ENCODE data around the gene RTL10.
A peak's percentile ranks its signal among the peaks of the same experiment; 100 is the strongest.
"Not testable (repeated sequence)": the region's sequence is repeated elsewhere in the genome, so short reads cannot be mapped to it uniquely, and the experiment has no call there.

RTL10 gene

DNA sequence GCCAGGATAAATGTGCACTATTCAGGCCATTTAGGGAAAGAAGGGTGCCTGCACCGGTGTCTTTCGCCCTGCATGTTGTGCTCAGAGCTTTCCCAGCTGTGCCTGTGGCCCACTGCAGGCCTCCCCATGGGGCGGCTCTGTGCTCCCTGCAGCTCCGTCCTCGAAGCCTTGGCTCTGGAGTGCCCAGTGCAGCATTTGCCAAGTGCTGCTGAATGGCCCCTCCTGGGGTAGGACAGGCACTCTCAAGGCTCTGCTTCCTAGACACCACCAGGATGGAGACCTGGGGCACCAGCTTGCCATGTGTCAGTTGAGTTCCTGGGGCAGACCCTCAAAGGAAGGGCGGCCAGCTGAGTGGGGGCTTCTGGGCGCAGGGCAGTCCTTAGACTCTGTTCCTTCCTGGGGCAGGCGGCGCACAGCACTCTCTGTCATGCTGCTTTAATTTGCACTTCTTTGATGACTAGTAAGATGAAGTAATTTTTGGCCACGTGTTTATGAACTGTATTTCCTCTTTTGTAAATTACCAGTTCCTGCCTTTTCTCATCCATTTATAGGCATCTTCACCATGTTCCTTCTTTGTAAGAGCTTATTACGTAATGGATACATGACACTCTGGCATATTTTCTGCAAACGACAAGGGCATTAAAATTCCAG is 32.1 kb upstream of the RTL10 start:
- H3K4me1 ChIP-seq: peaks cover 16% of the 10 kb centered on the region
- peak overlapping the region; percentile 47 for H3K27ac ChIP-seq
- H3K9ac ChIP-seq: no peak overlapping the region
- H3K79me2 ChIP-seq: no peaks in the 10 kb centered on the region
- H3K4me2 ChIP-seq (ENCODE audit: low read length): no peak overlapping the region
- no peaks in the 10 kb centered on the region for H3K9me3 ChIP-seq (ENCODE audit: control insufficient read depth, low read length)
- no peaks in the 10 kb centered on the region for H3K36me3 ChIP-seq (ENCODE audit: control insufficient read depth, insufficient read depth, low read length)
- H3K4me3 ChIP-seq (ENCODE audit: low read depth, low read length): no peak overlapping the region
- H2AFZ ChIP-seq: no peak overlapping the region
- TF ChIP-seq, protein P1, sequence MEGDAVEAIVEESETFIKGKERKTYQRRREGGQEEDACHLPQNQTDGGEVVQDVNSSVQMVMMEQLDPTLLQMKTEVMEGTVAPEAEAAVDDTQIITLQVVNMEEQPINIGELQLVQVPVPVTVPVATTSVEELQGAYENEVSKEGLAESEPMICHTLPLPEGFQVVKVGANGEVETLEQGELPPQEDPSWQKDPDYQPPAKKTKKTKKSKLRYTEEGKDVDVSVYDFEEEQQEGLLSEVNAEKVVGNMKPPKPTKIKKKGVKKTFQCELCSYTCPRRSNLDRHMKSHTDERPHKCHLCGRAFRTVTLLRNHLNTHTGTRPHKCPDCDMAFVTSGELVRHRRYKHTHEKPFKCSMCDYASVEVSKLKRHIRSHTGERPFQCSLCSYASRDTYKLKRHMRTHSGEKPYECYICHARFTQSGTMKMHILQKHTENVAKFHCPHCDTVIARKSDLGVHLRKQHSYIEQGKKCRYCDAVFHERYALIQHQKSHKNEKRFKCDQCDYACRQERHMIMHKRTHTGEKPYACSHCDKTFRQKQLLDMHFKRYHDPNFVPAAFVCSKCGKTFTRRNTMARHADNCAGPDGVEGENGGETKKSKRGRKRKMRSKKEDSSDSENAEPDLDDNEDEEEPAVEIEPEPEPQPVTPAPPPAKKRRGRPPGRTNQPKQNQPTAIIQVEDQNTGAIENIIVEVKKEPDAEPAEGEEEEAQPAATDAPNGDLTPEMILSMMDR (IDR thresholded peaks at IDR 0.05): no peak
- no peaks in the 10 kb centered on the region for H3K27me3 ChIP-seq (ENCODE audit: control insufficient read depth, insufficient read depth, low read length)

DNA sequence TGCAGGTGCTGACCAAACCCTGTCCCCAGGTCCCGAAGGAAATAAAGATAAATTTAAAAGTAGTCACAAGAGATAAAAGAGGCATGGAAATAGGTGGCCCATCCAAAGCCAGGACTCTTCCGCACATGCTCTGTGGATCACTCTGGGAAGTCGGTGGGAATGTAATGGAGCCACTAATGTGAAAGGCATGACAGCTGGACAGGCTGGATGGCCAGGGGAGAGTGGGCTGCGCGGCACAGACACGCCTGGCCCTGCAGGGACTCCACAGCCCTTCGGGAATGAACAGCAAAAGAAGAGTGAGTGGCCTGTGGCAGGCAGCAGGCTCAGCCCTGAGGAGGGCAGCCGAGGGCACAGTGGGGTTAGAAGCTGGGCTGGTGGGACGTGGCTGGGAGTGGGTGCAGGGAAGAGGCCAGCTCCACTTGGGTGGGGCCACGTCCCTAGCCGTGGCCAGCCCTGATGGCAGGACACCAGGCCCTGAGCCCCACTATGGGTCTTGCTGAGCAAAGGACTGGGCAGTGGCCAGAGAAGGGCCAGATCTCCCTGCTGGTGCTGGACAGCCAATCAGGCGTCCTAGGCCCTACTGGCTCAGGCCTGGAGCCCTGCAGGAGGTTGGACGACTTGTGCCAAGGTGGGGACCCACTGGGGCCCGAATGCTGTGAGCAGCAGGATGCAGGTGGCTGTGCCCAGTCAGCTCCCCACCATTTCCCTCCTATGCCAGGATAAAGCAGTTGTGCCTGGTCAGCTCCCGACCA is 31.3 kb upstream of the RTL10 start:
- H3K79me2 ChIP-seq: no peaks in the 10 kb centered on the region
- TF ChIP-seq, protein P1 (IDR thresholded peaks at IDR 0.05): no peak
- H3K9me3 ChIP-seq (ENCODE audit: control insufficient read depth, low read length): no peaks in the 10 kb centered on the region
- no peak overlapping the region for H3K4me3 ChIP-seq (ENCODE audit: low read depth, low read length)
- no peak overlapping the region for H3K4me2 ChIP-seq (ENCODE audit: low read length)
- no peak overlapping the region for H3K9ac ChIP-seq
- no peak overlapping the region for H2AFZ ChIP-seq
- no peak overlapping the region for H3K27ac ChIP-seq
- no peaks in the 10 kb centered on the region for H3K27me3 ChIP-seq (ENCODE audit: control insufficient read depth, insufficient read depth, low read length)
- H3K4me1 ChIP-seq: peaks cover 12% of the 10 kb centered on the region
- no peaks in the 10 kb centered on the region for H3K36me3 ChIP-seq (ENCODE audit: control insufficient read depth, insufficient read depth, low read length)

DNA sequence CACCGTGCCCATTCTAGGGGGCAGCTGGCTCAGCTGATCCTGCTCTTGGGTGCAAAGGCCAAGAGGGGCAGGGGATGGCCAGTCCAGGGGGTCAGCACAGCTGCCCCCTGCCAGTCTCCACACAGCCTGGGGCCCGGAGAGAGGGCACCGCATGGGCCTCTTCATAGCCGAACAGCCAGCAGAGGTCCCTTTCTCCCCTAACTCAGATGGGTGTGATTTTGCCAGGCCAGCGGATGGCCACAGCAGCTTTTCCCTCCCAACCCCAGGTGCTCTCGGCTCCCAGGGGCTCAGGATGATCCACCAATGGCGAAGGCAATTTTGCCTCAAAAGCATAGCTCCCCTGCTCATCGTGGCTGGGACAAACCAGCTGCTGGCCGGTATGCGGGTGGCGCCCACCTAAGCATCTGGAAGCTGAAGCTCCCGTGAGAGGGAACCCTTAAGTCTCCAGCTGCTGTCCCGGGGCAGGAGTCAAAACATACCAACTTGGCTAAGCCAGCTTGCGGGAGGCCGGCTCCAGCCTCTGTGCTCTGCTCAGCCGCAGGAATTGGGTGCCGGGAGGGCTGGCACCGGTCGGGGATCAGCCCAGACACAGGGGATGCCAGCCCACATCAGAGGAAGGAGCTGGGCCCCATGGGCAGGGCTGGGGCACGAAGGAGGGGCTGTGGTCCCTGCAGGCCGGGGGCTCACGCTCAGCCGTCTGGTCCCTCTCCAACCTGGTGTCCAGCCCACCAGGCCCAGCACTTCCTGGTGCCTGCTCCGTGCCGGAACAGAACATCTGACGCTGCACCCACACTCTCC is 30.5 kb upstream of the RTL10 start:
- Histone ChIP-seq H3K4me1 (peaks cover 6% of the 10 kb centered on the region), H3K27ac (no peak overlapping the region), H3K36me3 (ENCODE audit: control insufficient read depth, insufficient read depth, low read length) (no peaks in the 10 kb centered on the region), H3K4me2 (ENCODE audit: low read length) (no peak overlapping the region), H3K4me3 (ENCODE audit: low read depth, low read length) (no peak overlapping the region), H3K9me3 (ENCODE audit: control insufficient read depth, low read length) (no peaks in the 10 kb centered on the region), H2AFZ (no peak overlapping the region), H3K9ac (no peak overlapping the region), H3K27me3 (ENCODE audit: control insufficient read depth, insufficient read depth, low read length) (no peaks in the 10 kb centered on the region), H3K79me2 (no peaks in the 10 kb centered on the region)
- TF ChIP-seq, protein P1 (IDR thresholded peaks at IDR 0.05): no peak

DNA sequence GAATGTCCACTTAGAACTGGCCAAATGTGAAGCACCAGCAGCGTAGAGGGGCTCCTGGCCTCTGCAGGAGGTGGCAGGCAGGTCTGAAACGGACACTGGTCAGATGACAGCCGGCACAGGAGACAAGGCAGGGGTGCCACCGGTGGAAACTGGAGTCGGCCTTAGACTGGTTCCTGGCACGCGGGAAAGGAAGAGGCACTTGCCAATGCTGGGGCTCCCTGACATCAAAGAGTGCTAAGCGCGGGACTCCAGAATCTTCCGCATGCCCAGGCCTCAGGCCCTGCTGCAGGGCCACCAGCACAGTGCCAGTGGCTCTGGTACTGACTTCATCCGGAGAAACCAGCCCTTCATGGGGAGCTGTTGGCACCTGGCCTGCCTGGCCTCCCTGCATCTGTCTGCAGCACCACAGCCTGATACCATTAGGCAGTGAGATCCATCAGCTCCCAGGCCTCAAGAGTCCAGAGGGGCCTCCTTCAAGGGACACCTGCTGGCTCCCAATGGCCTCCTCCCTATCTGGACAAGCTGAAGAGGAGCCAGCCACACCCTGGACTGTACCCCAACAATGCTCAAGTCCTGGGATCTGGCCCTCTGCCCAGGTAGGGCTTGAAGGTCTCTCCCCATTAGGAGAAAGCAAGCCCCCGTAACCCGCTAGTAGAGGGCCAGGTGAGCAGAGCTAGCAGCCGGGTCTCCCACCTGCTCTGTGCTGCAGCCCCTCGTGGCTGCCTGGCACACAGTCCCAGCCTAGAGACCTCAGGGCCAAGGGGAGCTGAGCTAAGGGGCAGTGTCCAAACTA is 29.7 kb upstream of the RTL10 start:
- no peak overlapping the region for H3K4me2 ChIP-seq (ENCODE audit: low read length)
- H3K9ac ChIP-seq: no peak overlapping the region
- no peak overlapping the region for H3K27ac ChIP-seq
- no peaks in the 10 kb centered on the region for H3K27me3 ChIP-seq (ENCODE audit: control insufficient read depth, insufficient read depth, low read length)
- TF ChIP-seq, protein P1 (IDR thresholded peaks at IDR 0.05): no peak
- H3K4me1 ChIP-seq: peaks cover 6% of the 10 kb centered on the region
- H3K4me3 ChIP-seq (ENCODE audit: low read depth, low read length): no peak overlapping the region
- no peaks in the 10 kb centered on the region for H3K36me3 ChIP-seq (ENCODE audit: control insufficient read depth, insufficient read depth, low read length)
- H3K9me3 ChIP-seq (ENCODE audit: control insufficient read depth, low read length): no peaks in the 10 kb centered on the region
- H3K79me2 ChIP-seq: no peaks in the 10 kb centered on the region
- H2AFZ ChIP-seq: no peak overlapping the region

DNA sequence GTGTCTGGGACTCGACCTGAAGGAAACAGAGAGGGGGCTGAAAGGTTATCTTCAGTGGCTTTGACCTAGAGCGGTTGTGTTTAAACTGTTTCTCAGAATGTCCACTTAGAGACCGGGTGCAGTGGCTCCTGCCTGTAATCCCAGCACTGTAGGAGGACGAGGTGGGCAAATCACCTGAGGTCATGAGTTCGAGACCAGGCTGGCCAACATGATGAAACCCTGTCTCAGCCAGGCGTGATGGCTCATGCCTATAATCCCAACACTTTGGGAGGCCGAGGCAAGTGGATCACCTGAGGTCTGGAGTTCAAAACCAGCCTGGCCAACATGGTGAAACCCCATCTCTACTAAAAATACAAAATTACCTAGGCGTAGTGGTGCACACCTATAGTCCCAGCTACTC is 28.8 kb upstream of the RTL10 start:
- H3K4me3 ChIP-seq (ENCODE audit: low read depth, low read length); H3K27ac ChIP-seq; H3K79me2 ChIP-seq; H3K9me3 ChIP-seq (ENCODE audit: control insufficient read depth, low read length); H3K27me3 ChIP-seq (ENCODE audit: control insufficient read depth, insufficient read depth, low read length); H3K36me3 ChIP-seq (ENCODE audit: control insufficient read depth, insufficient read depth, low read length); H3K4me1 ChIP-seq; H3K9ac ChIP-seq; H2AFZ ChIP-seq; H3K4me2 ChIP-seq (ENCODE audit: low read length): not testable (repeated sequence)
